HG02870 (cell line): Measurements from ENCODE around the gene ZNF319.

Source experiments
- ATAC-seq: cut with Tn5 transposase; IDR thresholded peaks from one replicate; pipeline ENCODE4 v1.9.1; 2021; ENCODE audit warnings: mild to moderate bottlenecking, moderate library complexity; ENCODE audit not compliant: unreplicated experiment

ZNF319 gene

GRCh38 chr16:57998992-57999365 lies 1.5 kb downstream of the ZNF319 start:
- ATAC-seq = no peak

GRCh38 chr16:57998486-57998885 lies 2.0 kb downstream of the ZNF319 start:
- ATAC-seq = no peak

- no peak for ATAC-seq
Measured at GRCh38 chr16:57997528-57998265, 2.8 kb downstream of the ZNF319 start.

DNA sequence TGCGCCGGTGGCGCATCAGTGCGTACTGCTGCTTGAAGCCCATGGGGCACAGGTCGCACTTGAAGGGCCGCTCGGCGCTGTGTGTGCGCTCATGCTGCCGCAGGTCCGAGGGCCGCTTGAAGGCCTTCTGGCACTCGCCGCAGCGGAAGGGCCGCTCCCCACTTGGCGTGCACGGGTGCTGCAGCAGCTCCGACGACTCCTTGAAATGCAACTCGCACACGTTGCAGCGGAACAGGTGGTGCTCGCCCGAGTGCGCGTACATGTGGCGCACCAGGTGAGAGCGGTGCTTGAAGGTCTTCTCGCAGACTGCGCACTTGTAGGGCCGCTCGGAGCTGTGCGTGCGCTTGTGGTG lies 3.3 kb downstream of the ZNF319 start:
- ATAC-seq = no peak

GRCh38 chr16:57996406-57997175 lies 3.9 kb downstream of the ZNF319 start:
- ATAC-seq = no peak

- ATAC-seq = no peak
Measured at GRCh38 chr16:57995721-57996405, 4.6 kb downstream of the ZNF319 start.

DNA sequence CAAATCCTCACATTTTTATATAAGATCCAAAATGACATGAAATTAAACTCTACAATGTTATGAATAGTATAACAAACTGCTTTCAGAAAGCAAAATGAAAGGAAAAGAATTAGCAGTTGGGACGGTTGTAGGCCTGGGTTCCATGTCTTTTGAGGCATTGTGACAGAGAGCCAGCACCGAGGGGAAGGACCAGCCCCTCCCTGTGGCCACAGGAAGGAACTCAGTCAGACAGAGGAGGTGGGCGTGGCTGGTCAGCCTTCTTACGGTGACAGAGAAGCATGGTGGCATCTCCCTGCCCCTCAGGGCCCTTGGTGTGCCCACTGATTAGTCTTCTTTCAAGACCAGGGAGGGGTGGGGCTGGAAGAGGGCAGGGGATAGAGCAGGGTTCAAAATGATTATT lies 5.7 kb downstream of the ZNF319 start:
- no peak for ATAC-seq

- no peak for ATAC-seq
Measured at GRCh38 chr16:57994361-57994760, 6.1 kb downstream of the ZNF319 start.

- no peak for ATAC-seq
Measured at GRCh38 chr16:57993897-57994296, 6.6 kb downstream of the ZNF319 start.

- ATAC-seq = no peak
Measured at GRCh38 chr16:57993438-57993837, 7.0 kb downstream of the ZNF319 start.

- no peak for ATAC-seq
Measured at GRCh38 chr16:57992084-57992483, 8.4 kb downstream of the ZNF319 start.

- no peak for ATAC-seq
Measured at GRCh38 chr16:57991551-57992059, 8.9 kb downstream of the ZNF319 start.

DNA sequence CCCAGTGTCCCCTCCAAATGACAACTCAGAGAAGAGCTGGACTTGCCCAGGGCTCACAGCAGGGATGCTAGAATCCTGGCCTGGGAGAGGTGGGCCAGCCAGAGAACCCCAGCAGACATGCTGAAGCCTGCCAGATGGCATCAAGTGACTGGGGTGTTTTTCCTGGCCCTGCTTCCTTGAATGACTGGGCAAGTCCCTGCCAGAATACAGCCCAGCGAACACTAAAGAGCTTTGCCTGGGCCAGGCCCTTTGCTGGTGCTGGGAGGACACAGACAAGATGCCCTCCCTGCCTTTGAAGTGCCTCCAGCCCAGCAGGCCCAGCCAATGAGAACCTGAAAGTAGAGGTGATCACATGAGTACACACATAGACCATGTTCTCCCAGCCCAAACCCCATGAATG lies 11.5 kb downstream of the ZNF319 start:
- ATAC-seq = no peak

DNA sequence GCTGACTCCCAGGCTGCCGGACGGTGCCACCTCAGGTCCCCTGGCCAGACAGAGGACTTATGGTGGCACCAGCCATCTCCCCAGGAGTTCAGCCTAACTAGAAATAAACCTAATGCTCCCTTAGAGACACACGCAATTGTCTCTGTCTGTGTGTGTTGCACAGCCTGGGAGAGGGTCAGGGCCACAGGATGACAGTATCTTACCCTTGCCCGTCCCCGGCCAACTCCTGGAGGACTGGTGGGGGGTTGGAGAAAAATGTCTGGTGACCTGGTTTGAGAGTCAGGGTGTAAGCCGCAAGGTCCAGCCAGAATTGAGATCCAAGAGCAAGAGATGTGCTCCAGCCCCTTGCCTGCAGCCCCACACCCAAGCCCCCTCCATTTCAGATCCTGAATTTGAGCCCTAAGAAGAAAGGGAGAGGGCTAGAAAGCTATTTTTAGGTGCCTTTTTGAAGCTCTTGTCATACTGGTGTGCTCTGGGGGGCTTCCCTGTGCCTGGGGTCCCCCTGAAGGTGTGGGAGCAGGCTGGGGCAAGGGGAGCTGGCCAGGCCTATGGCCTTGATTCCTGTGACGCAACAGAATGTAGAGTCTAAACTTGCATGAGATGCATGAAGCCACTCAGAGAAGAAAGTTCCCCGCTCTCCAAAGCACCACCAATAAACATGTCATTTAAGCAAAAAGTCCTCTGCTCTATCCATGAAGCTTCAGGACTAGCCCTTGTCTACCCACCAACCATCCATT lies 12.9 kb downstream of the ZNF319 start:
- no peak for ATAC-seq

- ATAC-seq = no peak
Measured at GRCh38 chr16:57986196-57986595, 14.3 kb downstream of the ZNF319 start.

- ATAC-seq = no peak
Measured at GRCh38 chr16:57985204-57986181, 15.0 kb downstream of the ZNF319 start.

DNA sequence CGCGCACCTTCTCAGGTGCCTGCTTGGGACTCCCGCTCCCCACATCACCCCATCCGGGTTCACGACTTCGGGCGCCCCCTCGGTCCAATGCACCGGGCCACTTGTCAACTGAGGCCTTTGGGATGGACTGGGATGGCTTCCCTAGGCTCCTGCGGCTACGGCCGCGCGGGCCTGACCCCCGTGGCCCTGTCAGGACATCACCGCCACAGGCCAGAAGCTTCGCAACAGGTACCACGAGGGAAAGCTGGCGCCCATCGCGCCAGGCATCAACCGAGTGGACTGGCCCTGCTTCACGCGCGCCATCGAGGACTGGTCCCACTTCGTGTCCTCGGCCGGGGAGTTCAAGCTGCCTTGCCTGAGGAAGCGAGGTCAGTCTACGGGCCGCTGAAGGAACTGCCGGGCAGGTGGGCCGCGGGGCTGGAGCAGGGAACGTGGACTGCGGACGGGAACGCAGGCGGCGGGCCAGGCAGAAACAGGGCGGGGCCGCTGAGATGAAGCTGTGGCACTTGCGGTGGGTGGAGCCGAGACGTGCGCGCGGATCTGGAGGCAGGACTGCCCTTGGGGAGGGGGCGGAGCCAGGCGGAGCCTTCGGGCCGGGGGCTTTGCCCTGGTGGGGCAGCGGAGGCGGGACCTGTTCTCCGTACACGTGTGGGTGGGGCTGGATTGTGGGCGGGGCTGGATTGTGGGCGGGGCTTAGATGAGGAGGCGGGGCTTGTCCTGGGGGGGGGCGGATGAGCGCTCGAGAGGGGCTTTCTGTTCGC lies 15.8 kb downstream of the ZNF319 start:
- ATAC-seq = peak; percentile 75

- no peak for ATAC-seq
Measured at GRCh38 chr16:57982385-57982784, 18.1 kb downstream of the ZNF319 start.

DNA sequence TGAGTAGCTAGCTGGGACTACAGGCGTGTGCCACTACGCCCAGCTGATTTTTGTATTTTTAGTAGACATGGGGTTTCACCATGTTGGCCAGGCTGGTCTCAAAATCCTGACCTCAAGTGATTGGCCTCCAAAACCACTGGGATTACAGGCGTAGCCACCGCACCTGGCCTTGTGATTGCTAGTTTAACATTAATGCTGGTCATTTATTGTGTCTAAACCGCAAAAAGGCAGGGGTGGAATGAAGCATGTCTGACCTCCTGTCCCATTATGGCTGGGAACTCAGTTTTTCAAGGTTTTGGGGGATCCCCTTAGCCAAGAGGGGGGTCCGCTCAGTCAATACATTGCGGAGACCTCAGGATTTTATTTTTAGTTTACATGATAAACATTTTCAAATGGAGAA lies 18.8 kb downstream of the ZNF319 start:
- ATAC-seq = no peak
